Kidney (tissue), 22 donors: ENCODE measurements around the gene OR8G5. TPM values are rescaled to one million over a fixed set of nuclear protein-coding genes. Genes with fewer than 3 reads are reported as not detected.

ENCODE experiments used
- DNase-seq, 5 donors: peaks; one replicate each; pipeline ENCODE4 v3.0.0-alpha.2; 2013 to 2020
- FAIRE-seq: peaks from 2 replicates; lab custom pipeline; 2012; peaks lifted over from hg19 to GRCh38; lab: Jason Lieb, UNC
- H3K27ac ChIP-seq, 2 donors: one replicate each; pipeline ENCODE4 v1.7.0; 2013; ENCODE audit warnings: low read depth in 2 of 2, low read length in 2 of 2, inconsistent platforms in 1 of 2
- H3K27me3 ChIP-seq: one replicate; pipeline ENCODE4 v1.7.1; 2013; ENCODE audit warnings: low read length, inconsistent platforms; ENCODE audit not compliant: control insufficient read depth, insufficient read depth
- H3K36me3 ChIP-seq, 3 donors: one replicate each; pipeline versions ENCODE4 v1.7.0 to v1.7.1; 2013; ENCODE audit warnings: low read length in 3 of 3, control low read depth in 1 of 3, inconsistent platforms in 1 of 3; ENCODE audit not compliant: insufficient read depth in 3 of 3, control insufficient read depth in 2 of 3
- H3K4me1 ChIP-seq, 3 donors: one replicate each; pipeline versions ENCODE4 v1.7.0 to v1.7.1; 2013; ENCODE audit warnings: low read length in 3 of 3, inconsistent platforms in 1 of 3, low read depth in 1 of 3; ENCODE audit not compliant: control insufficient read depth in 2 of 3, insufficient read depth in 2 of 3
- H3K4me3 ChIP-seq, 3 donors: one replicate each; pipeline versions ENCODE4 v1.7.0 to v1.8.1; 2013; ENCODE audit warnings: low read length in 3 of 3, control low read depth in 1 of 3, inconsistent platforms in 1 of 3
- H3K9ac ChIP-seq, 3 donors: one replicate each; pipeline versions ENCODE4 v1.7.0 to v1.7.1; 2013; ENCODE audit warnings: low read length in 3 of 3, control low read depth in 1 of 3, inconsistent platforms in 1 of 3
- H3K9me3 ChIP-seq, 3 donors: one replicate each; pipeline versions ENCODE4 v1.7.0 to v1.7.1; 2013; ENCODE audit warnings: low read length in 3 of 3, control low read depth in 1 of 3, inconsistent platforms in 1 of 3; ENCODE audit not compliant: control insufficient read depth in 2 of 3, insufficient read depth in 1 of 3
- intact Hi-C: fragments of 100-400 bp; cut with DNase I; formaldehyde crosslinking; loops from one replicate; pipeline ENCODE4 v1.11.1; 2022
- long read RNA-seq, 10 donors: library from polyadenylated mRNA in 1 of 10; unstranded in 1 of 10; transcript quantifications; one replicate each; pipeline ENCODE4 v2.0.0 and lab custom pipeline, GENCODE V29; 2021 to 2026
- polyA plus RNA-seq: library from polyadenylated mRNA; stranded (reverse); fragments of 350-450 nt; fragmentation: Illumina TruSeq; extraction: RNeasy Lipid Tissue Mini Kit (QIAGEN cat#74804); gene quantifications from one replicate; pipeline ENCODE4 v1.2.3, GENCODE V29; 2014; ENCODE audit warnings: low read depth, low replicate concordance; ENCODE audit not compliant: insufficient read depth
- total RNA-seq: library from RNA; stranded (reverse); fragmentation: NEBNext Ultra II Directional; extraction: Animal tissue kit (Norgen Biotek cat#: 25700); gene quantifications from one replicate; pipeline ENCODE4 v1.2.1, GENCODE V29; 2021
- TF ChIP-seq, protein P1 (sequence below): IDR thresholded peaks from 3 replicates; pipeline ENCODE4 v1.5.1; 2012; ENCODE audit warnings: mild to moderate bottlenecking, moderate library complexity, borderline replicate concordance; ENCODE audit not compliant: insufficient read depth; ENCODE audit errors: extremely low read depth
- donor health status: control.
- donor health status: control.
- donor health status: control.
- donor health status: control.
- donor health status: control.
- donor health status: DM: yes; HTN: yes; CAD: no.
- donor health status: Normal renal cell carcinoma (clear cell type).

The OR8G5 gene, protein sequence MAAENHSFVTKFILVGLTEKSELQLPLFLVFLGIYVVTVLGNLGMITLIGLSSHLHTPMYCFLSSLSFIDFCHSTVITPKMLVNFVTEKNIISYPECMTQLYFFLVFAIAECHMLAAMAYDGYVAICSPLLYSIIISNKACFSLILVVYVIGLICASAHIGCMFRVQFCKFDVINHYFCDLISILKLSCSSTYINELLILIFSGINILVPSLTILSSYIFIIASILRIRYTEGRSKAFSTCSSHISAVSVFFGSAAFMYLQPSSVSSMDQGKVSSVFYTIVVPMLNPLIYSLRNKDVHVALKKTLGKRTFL
- total RNA-seq (not detected), polyA plus RNA-seq (not detected)
- long read RNA-seq, donor 1, result 0 reads
- long read RNA-seq, donor 2, result 0 reads
- long read RNA-seq, donor 3, result 0 reads
- long read RNA-seq, donor 4, result 0 reads
- long read RNA-seq, donor 5, result 0 reads
- long read RNA-seq, donor 6, result 0 reads
- long read RNA-seq, donor 7, result 0 reads
- long read RNA-seq, donor 8, result 0 reads
- long read RNA-seq, donor 9, result 0 reads
- long read RNA-seq, donor 10, result 0 reads

DNA sequence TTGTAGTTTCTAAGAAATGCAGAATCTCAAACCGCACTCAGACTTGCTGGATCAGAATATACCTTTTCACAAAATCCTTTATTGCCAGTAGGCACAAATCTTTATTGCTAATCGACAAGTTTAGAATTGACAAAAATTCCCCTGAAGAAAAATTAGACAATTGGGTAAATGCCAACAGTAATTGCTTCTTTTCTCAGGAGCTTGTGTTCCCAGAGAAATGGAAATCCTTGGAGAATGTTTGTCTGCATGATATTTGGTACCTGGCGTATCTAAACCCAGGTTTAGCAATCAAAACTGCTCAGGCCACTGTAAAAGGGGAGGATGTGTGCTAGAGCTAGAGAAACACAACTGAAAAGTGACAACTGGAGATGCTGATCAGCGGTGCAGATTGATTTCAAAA is at the start of gene OR8G5:
Gene OR8G5 (plus strand): TSS at position 301 of the 400 bp plus-strand sequence. CDS start 8,556 bp downstream, outside the sequence.
- Histone ChIP-seq H3K27me3 (no peaks in the 10 kb centered on the region), H3K9ac (no peak within 1 kb of the TSS), H3K27ac (no peak within 1 kb of the TSS), H3K4me1 (no peaks in the 10 kb centered on the region), H3K36me3 (no peaks in the 10 kb centered on the region), H3K9me3 (no peaks in the 10 kb centered on the region), H3K4me3 (no peak within 1 kb of the TSS)
- no peak for FAIRE-seq
- TF ChIP-seq, protein P1, sequence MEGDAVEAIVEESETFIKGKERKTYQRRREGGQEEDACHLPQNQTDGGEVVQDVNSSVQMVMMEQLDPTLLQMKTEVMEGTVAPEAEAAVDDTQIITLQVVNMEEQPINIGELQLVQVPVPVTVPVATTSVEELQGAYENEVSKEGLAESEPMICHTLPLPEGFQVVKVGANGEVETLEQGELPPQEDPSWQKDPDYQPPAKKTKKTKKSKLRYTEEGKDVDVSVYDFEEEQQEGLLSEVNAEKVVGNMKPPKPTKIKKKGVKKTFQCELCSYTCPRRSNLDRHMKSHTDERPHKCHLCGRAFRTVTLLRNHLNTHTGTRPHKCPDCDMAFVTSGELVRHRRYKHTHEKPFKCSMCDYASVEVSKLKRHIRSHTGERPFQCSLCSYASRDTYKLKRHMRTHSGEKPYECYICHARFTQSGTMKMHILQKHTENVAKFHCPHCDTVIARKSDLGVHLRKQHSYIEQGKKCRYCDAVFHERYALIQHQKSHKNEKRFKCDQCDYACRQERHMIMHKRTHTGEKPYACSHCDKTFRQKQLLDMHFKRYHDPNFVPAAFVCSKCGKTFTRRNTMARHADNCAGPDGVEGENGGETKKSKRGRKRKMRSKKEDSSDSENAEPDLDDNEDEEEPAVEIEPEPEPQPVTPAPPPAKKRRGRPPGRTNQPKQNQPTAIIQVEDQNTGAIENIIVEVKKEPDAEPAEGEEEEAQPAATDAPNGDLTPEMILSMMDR, result no peak
- intact Hi-C loops, result no loop called here
- DNase-seq, result no peak

DNA sequence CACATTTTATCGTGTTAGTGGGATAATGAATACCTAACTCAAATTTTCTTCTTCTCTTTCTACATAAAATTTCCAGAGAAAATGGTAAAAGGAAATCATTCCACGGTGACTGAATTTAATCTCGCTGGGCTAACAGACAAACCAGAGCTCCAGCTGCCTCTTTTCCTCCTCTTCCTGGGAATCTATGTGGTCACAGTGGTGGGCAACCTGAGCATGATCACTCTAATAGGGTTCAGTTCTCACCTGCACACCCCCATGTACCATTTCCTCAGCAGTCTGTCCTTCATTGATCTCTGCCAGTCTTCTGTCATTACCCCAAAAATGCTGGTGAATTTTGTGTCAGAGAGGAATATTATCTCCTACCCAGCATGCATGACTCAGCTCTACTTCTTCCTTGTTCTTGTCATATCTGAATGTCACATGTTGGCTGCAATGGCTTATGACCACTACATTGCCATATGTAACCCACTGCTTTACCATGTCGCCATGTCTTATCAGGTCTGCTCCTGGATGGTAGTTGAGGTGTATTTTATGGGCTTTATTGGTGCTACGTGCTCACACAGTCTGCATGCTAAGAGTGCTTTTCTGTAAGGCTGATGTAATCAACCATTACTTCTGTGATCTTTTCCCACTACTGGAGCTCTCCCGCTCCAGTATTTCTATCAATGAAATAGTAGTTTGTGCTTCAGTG is 48.9 kb upstream of the OR8G5 start:
- Histone ChIP-seq H3K4me3 (no peak overlapping the region), H3K27me3 (no peaks in the 10 kb centered on the region), H3K27ac (no peak overlapping the region), H3K36me3 (no peaks in the 10 kb centered on the region), H3K4me1 (no peaks in the 10 kb centered on the region), H3K9ac (no peak overlapping the region), H3K9me3 (no peaks in the 10 kb centered on the region)
- FAIRE-seq (no peak), DNase-seq (no peak)
- TF ChIP-seq, protein P1, result no peak
- intact Hi-C loops, result no loop called here

DNA sequence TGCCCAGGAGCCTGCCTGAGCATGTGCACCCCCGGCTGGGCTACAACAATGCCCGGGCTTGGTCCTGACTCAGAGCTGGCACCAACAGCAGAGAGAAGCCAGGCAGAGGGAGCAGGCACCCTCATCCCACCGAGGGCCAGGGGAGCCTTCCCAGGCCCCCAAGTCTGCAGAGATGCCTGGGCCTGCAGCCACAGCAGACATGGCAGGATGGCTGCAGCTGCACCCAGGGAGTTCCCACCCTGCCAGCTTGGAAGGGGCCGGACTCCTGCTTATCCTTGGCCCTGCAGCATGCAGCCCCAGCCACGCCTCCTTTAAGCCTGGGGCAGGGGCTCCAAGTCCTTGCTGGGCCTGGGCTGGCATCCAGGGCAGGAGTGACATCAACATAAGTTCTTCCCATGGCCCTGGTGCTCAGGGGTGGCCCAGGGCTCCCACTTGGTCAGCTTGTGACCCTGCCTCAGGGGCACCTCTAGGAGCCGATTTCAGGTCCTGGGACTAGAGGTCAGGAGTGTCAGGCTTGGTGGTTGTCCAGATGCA is 46.3 kb upstream of the OR8G5 start:
- Histone ChIP-seq H3K27ac (no peak overlapping the region), H3K4me1 (no peaks in the 10 kb centered on the region), H3K9ac (no peak overlapping the region), H3K36me3 (no peaks in the 10 kb centered on the region), H3K4me3 (no peak overlapping the region), H3K27me3 (no peaks in the 10 kb centered on the region), H3K9me3 (no peaks in the 10 kb centered on the region)
- no peak for DNase-seq
- intact Hi-C loops, result no loop called here
- TF ChIP-seq, protein P1, result no peak
- FAIRE-seq, result no peak
